GM21381 (cell line): Measurements from ENCODE around the gene CDHR3.
"Not testable (repeated sequence)": the region's sequence is repeated elsewhere in the genome, so short reads cannot be mapped to it uniquely, and the experiment has no call there.

ENCODE experiments used
- ATAC-seq: cut with Tn5 transposase; IDR thresholded peaks from one replicate; pipeline ENCODE4 v1.9.1; 2021; ENCODE audit warnings: mild to moderate bottlenecking, moderate library complexity; ENCODE audit not compliant: unreplicated experiment

The CDHR3 gene

GRCh38 chr7:105955651-105956466 lies 7.2 kb upstream of the CDHR3 start:
- ATAC-seq, result not testable (repeated sequence)

GRCh38 chr7:105958012-105958411 lies 5.1 kb upstream of the CDHR3 start:
- ATAC-seq, result no peak

GRCh38 chr7:105962353-105962752 lies 711 bp upstream of the CDHR3 start:
- ATAC-seq, result no peak

- no peak for ATAC-seq
Observed at GRCh38 chr7:105971845-105972244, 8.8 kb downstream of the CDHR3 start.

- no peak for ATAC-seq
Observed at GRCh38 chr7:105972276-105972675, 9.2 kb downstream of the CDHR3 start.

- no peak for ATAC-seq
Observed at GRCh38 chr7:105974471-105974870, 11.4 kb downstream of the CDHR3 start.

- ATAC-seq, result no peak
Observed at GRCh38 chr7:105975770-105976417, 12.8 kb downstream of the CDHR3 start.

- no peak for ATAC-seq
Observed at GRCh38 chr7:105976868-105977267, 13.8 kb downstream of the CDHR3 start.

- ATAC-seq, result no peak
Observed at GRCh38 chr7:105978035-105978434, 15.0 kb downstream of the CDHR3 start.

- no peak for ATAC-seq
Observed at GRCh38 chr7:105978974-105979373, 15.9 kb downstream of the CDHR3 start.

- no peak for ATAC-seq
Observed at GRCh38 chr7:105979405-105979804, 16.3 kb downstream of the CDHR3 start.

GRCh38 chr7:105980645-105981396 lies 17.8 kb downstream of the CDHR3 start:
- no peak for ATAC-seq

- ATAC-seq, result no peak
Observed at GRCh38 chr7:105982388-105982787, 19.3 kb downstream of the CDHR3 start.

- ATAC-seq, result not testable (repeated sequence)
Observed at GRCh38 chr7:105984808-105985207, 21.7 kb downstream of the CDHR3 start.

GRCh38 chr7:105985229-105985628 lies 22.2 kb downstream of the CDHR3 start:
- ATAC-seq, result no peak

GRCh38 chr7:105985672-105986215 lies 22.7 kb downstream of the CDHR3 start:
- ATAC-seq, result no peak

- ATAC-seq, result no peak
Observed at GRCh38 chr7:105987046-105987445, 24.0 kb downstream of the CDHR3 start.

- ATAC-seq, result no peak
Observed at GRCh38 chr7:105988276-105988675, 25.2 kb downstream of the CDHR3 start.

- no peak for ATAC-seq
Observed at GRCh38 chr7:105989191-105989590, 26.1 kb downstream of the CDHR3 start.

- ATAC-seq, result no peak
Observed at GRCh38 chr7:105989686-105990085, 26.6 kb downstream of the CDHR3 start.

- no peak for ATAC-seq
Observed at GRCh38 chr7:105990141-105990540, 27.1 kb downstream of the CDHR3 start.
